ENCODE measurements around the gene ARSG. TPM values are rescaled to one million over a fixed set of nuclear protein-coding genes. Genes with fewer than 3 reads are reported as not detected.

ARSG gene
- total and polyA plus RNA-seq, 2 of the 8 experiments (the other 6 are each of a cell fraction or from before 2014, with no cell fraction given): 3.3 to 4.0 TPM

DNA sequence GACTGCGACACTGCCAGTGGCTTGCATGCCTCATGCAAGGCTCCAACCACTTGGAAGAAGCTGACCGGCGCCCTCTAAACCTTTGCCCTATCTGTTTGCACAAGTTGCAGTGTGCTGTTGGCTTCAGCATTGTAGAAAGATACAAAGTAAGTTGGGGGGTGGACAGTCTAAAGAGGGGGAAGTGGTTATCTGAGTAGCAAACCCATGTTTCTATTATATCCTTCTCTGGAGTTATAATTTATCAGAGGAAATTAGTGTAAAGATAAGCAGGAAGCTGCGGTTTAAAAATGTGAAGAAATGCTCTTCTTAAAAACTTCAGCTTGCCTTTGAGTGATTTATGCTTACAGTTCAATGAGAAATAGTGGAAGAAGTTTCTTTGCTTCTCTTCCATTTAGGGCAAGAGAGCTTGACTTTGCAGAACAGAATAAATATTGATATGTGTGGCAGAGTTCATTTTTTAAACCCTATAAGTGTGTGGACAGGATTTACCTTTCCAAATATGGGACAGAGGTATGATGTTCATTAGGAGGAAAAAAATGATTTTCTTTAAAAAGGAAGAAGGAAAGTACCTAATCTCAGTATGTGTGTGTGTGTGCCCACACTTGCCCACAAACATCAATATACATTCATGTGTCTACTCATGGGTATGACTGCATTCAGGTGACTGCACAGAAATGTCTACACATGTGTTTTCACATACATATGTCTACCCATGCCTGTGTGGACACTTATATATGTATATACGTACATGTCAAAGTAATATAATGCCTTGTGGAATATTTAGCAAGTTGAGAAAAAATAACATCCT is 35.4 kb upstream of the ARSG start:
- H3K14ac ChIP-seq (ENCODE audit: insufficient read length): no peak overlapping the region
- WGBS, 2 experiments (ENCODE audit: extremely low coverage in 1 of 2, insufficient coverage in 1 of 2, insufficient read length in 1 of 2, insufficient replicate concordance in 2 of 2, low coverage in 1 of 2, low lambda C conversion rate in 2 of 2, missing lambda C conversion rate in 1 of 2): 88% methylated on average over 5 of the region's 5 CpGs; no CpG with 5 or more reads in 1 of the 2 experiments
- no peak overlapping the region for H3K9ac ChIP-seq (replicated peaks in 1 of 4; ENCODE audit: extremely low read depth in 1 of 4, low read depth in 3 of 4, low read length in 3 of 4)
- FAIRE-seq (no peak), DNase-seq (ENCODE audit: low read depth in 1 of 2, low spot score in 2 of 2) (no peak)
- no peaks in the 10 kb centered on the region for H3K9me3 ChIP-seq (ENCODE audit: insufficient read depth in 2 of 2, low read depth in 1 of 2, low read length in 1 of 2)
- H2AK5ac ChIP-seq (ENCODE audit: low read depth, low read length): no peak overlapping the region
- H3K18ac ChIP-seq (ENCODE audit: extremely low read depth, low read length): no peak overlapping the region
- no peak overlapping the region for H2BK20ac ChIP-seq (ENCODE audit: low read length)
- no peaks in the 10 kb centered on the region for H3K79me2 ChIP-seq (ENCODE audit: control insufficient read depth in 1 of 2, insufficient read depth in 2 of 2, low read length in 2 of 2)
- no peak overlapping the region for H3K4me3 ChIP-seq (ENCODE audit: extremely low read depth in 1 of 4, insufficient read depth in 2 of 4, low read depth in 3 of 4, low read length in 4 of 4)
- H3K36me3 ChIP-seq (ENCODE audit: control insufficient read depth in 2 of 4, insufficient read depth in 4 of 4, low read length in 3 of 4): peaks cover 0 to 28% (median 1%) of the 10 kb centered on the region in 4 experiments; a peak in 4 of 8 replicates
- TF ChIP-seq TAF7 (optimal IDR thresholded peaks at IDR 0.05; ENCODE audit: borderline replicate concordance, low read depth, low read length): no peak
- no peak for TF ChIP-seq POU5F1 (IDR thresholded peaks at IDR 0.05; ENCODE audit: low read depth, low read length)
- TF ChIP-seq RFX5 (IDR thresholded peaks at IDR 0.05; ENCODE audit: borderline replicate concordance, low read depth, low read length): no peak
- no peak for TF ChIP-seq GTF2F1 (IDR thresholded peaks at IDR 0.05; ENCODE audit: borderline replicate concordance, low read depth, low read length)
- TF ChIP-seq KDM4A (IDR thresholded peaks at IDR 0.05; ENCODE audit: low read depth, low read length, severe bottlenecking): no peak
- TF ChIP-seq JUN (IDR thresholded peaks at IDR 0.05; ENCODE audit: low read depth, low read length): no peak
- no peaks in the 10 kb centered on the region for H4K20me1 ChIP-seq (replicated peaks in 1 of 2; ENCODE audit: control insufficient read depth in 1 of 2, insufficient read depth in 2 of 2, low read length in 2 of 2)
- no peak overlapping the region for H3K56ac ChIP-seq (replicated peaks; ENCODE audit: insufficient read length, low read depth, low read length)
- no peak overlapping the region for H4K5ac ChIP-seq (ENCODE audit: insufficient read length, low read depth, low read length)
- H4K8ac ChIP-seq (ENCODE audit: extremely low read depth, insufficient read depth, low read length): no peak overlapping the region
- H2BK5ac ChIP-seq (ENCODE audit: low read depth, low read length): no peak overlapping the region
- H2BK15ac ChIP-seq (ENCODE audit: low read length): no peak overlapping the region
- no peak overlapping the region for H3K4me2 ChIP-seq (ENCODE audit: insufficient read depth in 1 of 2, low read depth in 2 of 2, low read length in 2 of 2)
- no peaks in the 10 kb centered on the region for H3K23me2 ChIP-seq (ENCODE audit: low read depth, low read length)
- ChIA-PET POLR2A (ENCODE audit: partially characterized antibody) (no interaction called here), CTCF (ENCODE audit: partially characterized antibody) (no interaction called here)
- no peak overlapping the region for H3K23ac ChIP-seq (ENCODE audit: insufficient read length)
- H2BK120ac ChIP-seq (replicated peaks; ENCODE audit: low read depth, low read length): no peak overlapping the region
- peaks cover 0 to 8% (median 4%) of the 10 kb centered on the region in 4 experiments; a peak in 3 of 7 replicates for H3K4me1 ChIP-seq (replicated peaks in 1 of 4; ENCODE audit: control insufficient read depth in 3 of 4, insufficient read depth in 4 of 4, low read length in 3 of 4)
- H3K4ac ChIP-seq (replicated peaks; ENCODE audit: insufficient read length, low read depth, low read length): no peak overlapping the region
- no peak overlapping the region for H4K91ac ChIP-seq (replicated peaks; ENCODE audit: insufficient read length, low read length)
- H3K27ac ChIP-seq (ENCODE audit: low read depth, low read length): no peak overlapping the region
- H3K79me1 ChIP-seq (ENCODE audit: low read depth, low read length): no peaks in the 10 kb centered on the region
- H2AFZ ChIP-seq (ENCODE audit: low read length): no peak overlapping the region
- H2BK12ac ChIP-seq (ENCODE audit: low read depth, low read length): no peak overlapping the region
- 0 out of 7 replicates have a peak, but pooled peaks cover 0 to 3% (median 0%) of the 10 kb centered on the region in 4 experiments for H3K27me3 ChIP-seq (replicated peaks in 1 of 4; ENCODE audit: control insufficient read depth in 3 of 4, extremely low read depth in 1 of 4, insufficient read depth in 3 of 4, low read length in 3 of 4)

Measured in H1 (cell line).